ENCODE data around the gene PARM1.

- TF ChIP-seq POLR2A (IDR thresholded peaks at IDR 0.05; ENCODE audit: low read depth, low read length) (no peak), TAF1 (IDR thresholded peaks at IDR 0.05; ENCODE audit: borderline replicate concordance, low read depth, low read length) (no peak)
Observed at GRCh38 chr4:74941123-74941522, 8.2 kb downstream of the PARM1 start.

Measured in GM12892 (cell line).